Activated CD8-positive, alpha-beta memory T cell treated with anti-CD3 and anti-CD28 coated beads, Interleukin-2, amount 50 U/mL, for 24 hours (primary cell): ENCODE data around the gene RETREG3.

ENCODE experiments used
- DNase-seq: peaks from one replicate; pipeline ENCODE4 v3.0.0-alpha.2; 2020; ENCODE audit errors: extremely low read depth

RETREG3 gene

DNA sequence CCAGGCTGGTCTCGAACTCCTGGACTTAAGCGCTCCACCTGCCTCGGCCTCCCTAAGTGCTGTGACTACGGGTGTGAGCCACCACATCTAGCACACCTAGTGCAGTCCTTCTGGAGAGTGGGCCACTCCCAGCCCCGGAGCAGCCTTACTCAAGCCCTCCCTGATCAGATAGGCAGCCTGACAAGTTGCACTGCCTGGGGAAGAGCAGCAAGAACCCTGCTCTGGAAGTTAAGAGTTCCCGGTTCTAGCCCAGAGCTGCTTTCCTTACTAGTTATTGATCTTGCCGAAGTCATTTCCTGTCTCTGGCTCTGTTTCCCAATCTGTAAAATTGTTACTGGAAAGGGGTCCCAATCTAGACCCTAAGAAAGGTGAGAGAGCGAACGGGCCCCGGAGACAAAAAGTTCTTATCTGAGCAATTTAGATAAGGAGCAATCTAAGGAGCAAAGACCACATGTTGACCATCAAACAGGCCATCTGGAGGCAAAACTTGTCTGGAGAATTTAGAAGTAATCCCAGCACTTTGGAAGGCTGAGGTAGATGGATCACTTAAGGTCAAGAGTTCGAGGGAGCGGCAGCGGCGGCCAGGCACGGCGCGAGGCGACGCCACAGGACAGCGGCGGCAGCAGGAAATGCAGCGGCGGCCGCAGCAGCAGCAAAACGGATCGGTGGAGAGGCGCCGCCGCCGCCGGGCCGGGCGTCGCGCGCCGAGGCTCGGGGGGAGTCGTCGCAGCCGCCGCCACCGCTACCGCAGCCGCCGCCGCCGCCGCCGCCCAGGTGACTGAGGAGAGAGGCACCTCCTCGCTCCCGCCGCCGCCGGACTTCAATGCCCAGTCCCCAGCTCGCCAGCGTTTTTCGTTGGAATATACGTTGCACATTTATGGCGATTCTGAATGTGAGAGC is 77.5 kb downstream of the RETREG3 start:
- no peak for DNase-seq

DNA sequence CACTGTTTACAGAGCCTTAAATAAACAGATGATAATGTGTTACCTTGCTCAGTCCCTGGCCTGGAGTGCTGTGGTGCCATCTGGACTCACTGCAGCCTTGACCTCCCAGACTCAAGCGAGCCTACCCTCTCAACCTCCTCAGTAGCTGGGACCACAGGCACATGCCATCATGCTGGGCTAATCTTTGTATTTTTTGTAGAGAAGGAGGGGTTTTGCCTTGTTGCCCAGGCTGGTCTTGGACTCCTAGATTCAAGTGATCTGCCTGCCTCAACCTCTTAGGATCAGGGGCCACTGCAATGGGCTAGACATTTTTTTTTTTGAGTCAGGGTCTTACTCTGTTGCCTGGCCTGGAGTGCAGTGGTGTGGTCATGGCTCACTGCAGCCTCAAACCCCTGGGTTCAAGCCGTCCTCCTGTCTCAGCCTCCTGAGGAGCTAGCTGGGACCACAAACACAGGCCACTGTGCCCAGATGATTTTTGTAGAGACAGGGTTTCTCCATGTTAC is 78.2 kb downstream of the RETREG3 start:
- DNase-seq: no peak
